Urothelium cell line (cell line): ENCODE results near the gene AURKA.

ENCODE experiments used
- DNase-seq: peaks from one replicate; pipeline ENCODE4 v3.0.0; 2011; ENCODE audit warnings: low spot score, mixed read lengths
- FAIRE-seq: peaks from 2 replicates; lab custom pipeline; 2011; peaks lifted over from hg19 to GRCh38; lab: Jason Lieb, UNC

AURKA gene

GRCh38 chr20:56392132-56392880, at the start of gene AURKA, which contains the start of gene CSTF1:
Gene AURKA (minus strand): TSS chr20:56392215. CDS start chr20:56388197, 4,018 bp downstream.
Gene CSTF1 (plus strand): TSS chr20:56392645. CDS start chr20:56395553, 2,908 bp downstream.
- peak; percentile 44 for FAIRE-seq
- peak; percentile 100 for DNase-seq

- FAIRE-seq (no peak), DNase-seq (no peak)
Observed at GRCh38 chr20:56440346-56441007, 48.5 kb upstream of the AURKA start.

- FAIRE-seq (no peak), DNase-seq (peak; percentile 35)
Observed at GRCh38 chr20:56439771-56440291, 47.8 kb upstream of the AURKA start.

- no peak for FAIRE-seq
- DNase-seq = no peak
Observed at GRCh38 chr20:56438284-56438683, 46.3 kb upstream of the AURKA start.

- DNase-seq (no peak), FAIRE-seq (peak; percentile 9)
Observed at GRCh38 chr20:56437196-56437960, 45.4 kb upstream of the AURKA start.

- FAIRE-seq (no peak), DNase-seq (no peak)
Observed at GRCh38 chr20:56433880-56434255, 41.9 kb upstream of the AURKA start.

- DNase-seq (no peak), FAIRE-seq (no peak)
Observed at GRCh38 chr20:56433221-56433879, 41.3 kb upstream of the AURKA start.

GRCh38 chr20:56431471-56431870, 39.5 kb upstream of the AURKA start:
- FAIRE-seq (no peak), DNase-seq (no peak)

- no peak for DNase-seq
- FAIRE-seq = no peak
Observed at GRCh38 chr20:56430957-56431356, 38.9 kb upstream of the AURKA start.

- no peak for FAIRE-seq
- DNase-seq = no peak
Observed at GRCh38 chr20:56430461-56430860, 38.4 kb upstream of the AURKA start.

- FAIRE-seq (no peak), DNase-seq (no peak)
Observed at GRCh38 chr20:56429941-56430340, 37.9 kb upstream of the AURKA start.

GRCh38 chr20:56429502-56429901, 37.5 kb upstream of the AURKA start:
- peak; percentile 49 for DNase-seq
- FAIRE-seq = peak; percentile 5

- no peak for FAIRE-seq
- no peak for DNase-seq
Observed at GRCh38 chr20:56428881-56429280, 36.9 kb upstream of the AURKA start.

- DNase-seq = no peak
- no peak for FAIRE-seq
Observed at GRCh38 chr20:56428410-56428809, 36.4 kb upstream of the AURKA start.

- FAIRE-seq (no peak), DNase-seq (no peak)
Observed at GRCh38 chr20:56427797-56428196, 35.8 kb upstream of the AURKA start.

- FAIRE-seq = no peak
- no peak for DNase-seq
Observed at GRCh38 chr20:56426926-56427325, 34.9 kb upstream of the AURKA start.

GRCh38 chr20:56426026-56426425, 34.0 kb upstream of the AURKA start:
- no peak for FAIRE-seq

GRCh38 chr20:56424931-56425330, 32.9 kb upstream of the AURKA start:
- FAIRE-seq = no peak

More at GRCh38 chr20:56426026-56426425, 34.0 kb upstream of the AURKA start:
- DNase-seq = no peak

GRCh38 chr20:56423886-56424285, 31.9 kb upstream of the AURKA start:
- no peak for FAIRE-seq
- no peak for DNase-seq

More at GRCh38 chr20:56424931-56425330, 32.9 kb upstream of the AURKA start:
- DNase-seq = no peak

GRCh38 chr20:56423211-56423610, 31.2 kb upstream of the AURKA start:
- FAIRE-seq = no peak
- DNase-seq = no peak

- FAIRE-seq = no peak
- peak; percentile 63 for DNase-seq
Observed at GRCh38 chr20:56422824-56423189, 30.8 kb upstream of the AURKA start.
